OCI-LY1 (cell line): Measurements from ENCODE around the gene PTPRD.

ENCODE experiments used
- H2AFZ ChIP-seq: fragments of 200-600 bp; sonication (generic), shearing (Covaris generic); 2 replicates; pipeline ENCODE4 v1.6.0; 2014; ENCODE audit warnings: antibody characterized with exemption, mild to moderate bottlenecking, low read length
- H3F3A ChIP-seq: fragments of 200-600 bp; sonication (generic), shearing (Covaris generic); 2 replicates; pipeline ENCODE4 v1.6.0; 2014; ENCODE audit warnings: mild to moderate bottlenecking, antibody characterized with exemption, low read length, moderate library complexity; ENCODE audit not compliant: insufficient read depth
- H3K27ac ChIP-seq: fragments of 200-600 bp; sonication (generic); 2 replicates; pipeline ENCODE4 v1.5.1; 2014; ENCODE audit warnings: low read length, mixed run types, mild to moderate bottlenecking, low read depth; ENCODE audit not compliant: poor library complexity, severe bottlenecking
- H3K27me3 ChIP-seq: fragments of 200-600 bp; sonication (generic); 2 replicates; pipeline ENCODE4 v1.6.0; 2014; ENCODE audit warnings: antibody characterized with exemption, mild to moderate bottlenecking, low read length, moderate library complexity; ENCODE audit not compliant: insufficient read depth
- H3K36me3 ChIP-seq: fragments of 200-600 bp; sonication (generic); 2 replicates; pipeline ENCODE4 v1.6.1; 2014; ENCODE audit warnings: mild to moderate bottlenecking, antibody characterized with exemption, low read length, moderate library complexity, mixed read lengths; ENCODE audit not compliant: insufficient read depth
- H3K4me1 ChIP-seq: fragments of 200-600 bp; sonication (generic); 2 replicates; pipeline ENCODE4 v1.5.1; 2014; ENCODE audit warnings: mild to moderate bottlenecking, low read length, moderate library complexity; ENCODE audit not compliant: insufficient read depth, severe bottlenecking
- H3K4me2 ChIP-seq: fragments of 200-600 bp; sonication (generic), shearing (Covaris generic); 2 replicates; pipeline ENCODE4 v1.6.1; 2014; ENCODE audit warnings: low read length
- H3K4me3 ChIP-seq: fragments of 200-600 bp; sonication (generic); 2 replicates; pipeline ENCODE4 v1.5.1; 2014; ENCODE audit warnings: low read length, low read depth, mild to moderate bottlenecking, mixed read lengths; ENCODE audit not compliant: poor library complexity, severe bottlenecking
- H3K79me2 ChIP-seq: fragments of 200-600 bp; shearing (Covaris generic); 2 replicates; pipeline ENCODE4 v1.6.1; 2016; ENCODE audit warnings: mixed run types, low read length, mixed read lengths; ENCODE audit not compliant: insufficient read depth
- H3K9ac ChIP-seq: fragments of 200-600 bp; sonication (generic), shearing (Covaris generic); 2 replicates; pipeline ENCODE4 v1.6.1; 2014; ENCODE audit warnings: mild to moderate bottlenecking, low read length, mixed read lengths
- H3K9me2 ChIP-seq: fragments of 200-600 bp; sonication (generic), shearing (Covaris generic); 2 replicates; pipeline ENCODE4 v1.6.1; 2014; ENCODE audit warnings: low read depth, mild to moderate bottlenecking, low read length, mixed read lengths
- H3K9me3 ChIP-seq: fragments of 200-600 bp; shearing (Covaris generic); 2 replicates; pipeline ENCODE4 v1.6.1; 2014; ENCODE audit warnings: low read length, mixed read lengths
- H4K20me1 ChIP-seq: fragments of 200-600 bp; sonication (generic), shearing (Covaris generic); 2 replicates; pipeline ENCODE4 v1.6.0; 2016; ENCODE audit warnings: mild to moderate bottlenecking, low read length; ENCODE audit not compliant: insufficient read depth
- EZH2 ChIP-seq: fragments of 200-600 bp; sonication (generic), shearing (Covaris generic); IDR thresholded peaks from 2 replicates; pipeline ENCODE4 v1.8.0; 2017; ENCODE audit warnings: borderline replicate concordance, mixed run types, mild to moderate bottlenecking, antibody characterized with exemption, low read length, moderate library complexity, mixed read lengths
- TF ChIP-seq, protein P1 (sequence below): fragments of 200-600 bp; sonication (generic), shearing (Covaris generic); IDR thresholded peaks from 2 replicates; pipeline ENCODE4 v1.5.1; 2017; ENCODE audit warnings: mild to moderate bottlenecking, antibody characterized with exemption, low read length, moderate library complexity, mixed read lengths

The PTPRD gene

DNA sequence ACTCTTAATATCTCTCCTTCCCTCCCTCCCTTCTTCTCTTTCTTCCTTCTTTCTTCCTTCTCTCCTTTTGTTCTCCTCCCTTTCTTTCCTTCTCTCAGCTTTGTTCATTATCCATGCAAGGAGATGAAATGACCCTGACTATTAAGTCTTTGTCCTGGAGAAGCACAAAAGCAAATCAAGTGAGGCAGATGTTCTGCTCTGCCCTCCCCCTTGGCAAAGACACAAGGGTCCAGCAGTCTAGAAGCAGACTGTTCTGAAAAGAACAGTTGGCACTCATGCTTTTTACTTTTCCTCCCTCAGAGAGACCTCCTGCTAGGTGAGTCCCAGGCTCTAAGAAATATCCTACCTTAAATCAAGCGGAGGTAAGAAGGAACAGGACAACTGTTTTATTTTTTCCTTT, 1745.7 kb downstream of the PTPRD start:
- Histone ChIP-seq H3K4me2 (no peak overlapping the region), H3K4me3 (no peak overlapping the region), H3K27me3 (no peaks in the 10 kb centered on the region), H3K9ac (no peak overlapping the region), H2AFZ (no peak overlapping the region), H3K36me3 (no peaks in the 10 kb centered on the region), H3K27ac (no peak overlapping the region), H3F3A (no peaks in the 10 kb centered on the region), H3K4me1 (no peaks in the 10 kb centered on the region), H3K9me3 (no peaks in the 10 kb centered on the region), H4K20me1 (no peaks in the 10 kb centered on the region), H3K79me2 (no peaks in the 10 kb centered on the region), H3K9me2 (no peaks in the 10 kb centered on the region)
- TF ChIP-seq, protein P1, sequence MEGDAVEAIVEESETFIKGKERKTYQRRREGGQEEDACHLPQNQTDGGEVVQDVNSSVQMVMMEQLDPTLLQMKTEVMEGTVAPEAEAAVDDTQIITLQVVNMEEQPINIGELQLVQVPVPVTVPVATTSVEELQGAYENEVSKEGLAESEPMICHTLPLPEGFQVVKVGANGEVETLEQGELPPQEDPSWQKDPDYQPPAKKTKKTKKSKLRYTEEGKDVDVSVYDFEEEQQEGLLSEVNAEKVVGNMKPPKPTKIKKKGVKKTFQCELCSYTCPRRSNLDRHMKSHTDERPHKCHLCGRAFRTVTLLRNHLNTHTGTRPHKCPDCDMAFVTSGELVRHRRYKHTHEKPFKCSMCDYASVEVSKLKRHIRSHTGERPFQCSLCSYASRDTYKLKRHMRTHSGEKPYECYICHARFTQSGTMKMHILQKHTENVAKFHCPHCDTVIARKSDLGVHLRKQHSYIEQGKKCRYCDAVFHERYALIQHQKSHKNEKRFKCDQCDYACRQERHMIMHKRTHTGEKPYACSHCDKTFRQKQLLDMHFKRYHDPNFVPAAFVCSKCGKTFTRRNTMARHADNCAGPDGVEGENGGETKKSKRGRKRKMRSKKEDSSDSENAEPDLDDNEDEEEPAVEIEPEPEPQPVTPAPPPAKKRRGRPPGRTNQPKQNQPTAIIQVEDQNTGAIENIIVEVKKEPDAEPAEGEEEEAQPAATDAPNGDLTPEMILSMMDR: no peak
- TF ChIP-seq EZH2: no peak

GRCh38 chr9:8864545-8864896, 1748.3 kb downstream of the PTPRD start:
- Histone ChIP-seq H4K20me1 (no peaks in the 10 kb centered on the region), H3K4me2 (no peak overlapping the region), H3K79me2 (no peaks in the 10 kb centered on the region), H3K9me3 (no peaks in the 10 kb centered on the region), H3K9me2 (no peaks in the 10 kb centered on the region), H3K36me3 (no peaks in the 10 kb centered on the region), H2AFZ (no peak overlapping the region), H3F3A (no peaks in the 10 kb centered on the region), H3K27me3 (no peaks in the 10 kb centered on the region), H3K27ac (no peak overlapping the region), H3K4me1 (no peaks in the 10 kb centered on the region), H3K4me3 (no peak overlapping the region), H3K9ac (no peak overlapping the region)
- TF ChIP-seq, protein P1: no peak
- TF ChIP-seq EZH2: no peak

GRCh38 chr9:8863886-8864544, 1748.8 kb downstream of the PTPRD start:
- no peak overlapping the region for H3K27ac ChIP-seq
- no peaks in the 10 kb centered on the region for H3K36me3 ChIP-seq
- H2AFZ ChIP-seq: no peak overlapping the region
- no peaks in the 10 kb centered on the region for H3K79me2 ChIP-seq
- no peaks in the 10 kb centered on the region for H3F3A ChIP-seq
- H3K27me3 ChIP-seq: no peaks in the 10 kb centered on the region
- H3K9ac ChIP-seq: no peak overlapping the region
- TF ChIP-seq EZH2: no peak
- TF ChIP-seq, protein P1: no peak
- H3K4me1 ChIP-seq: no peaks in the 10 kb centered on the region
- no peak overlapping the region for H3K4me2 ChIP-seq
- no peaks in the 10 kb centered on the region for H3K9me2 ChIP-seq
- no peaks in the 10 kb centered on the region for H4K20me1 ChIP-seq
- H3K4me3 ChIP-seq: no peak overlapping the region
- H3K9me3 ChIP-seq: no peaks in the 10 kb centered on the region
